Ovary (tissue), 3 donors: ENCODE data around the gene TSPAN4.

Experiments used
- CTCF ChIP-seq, 3 donors: fragments of 450-650 bp in 2 of 3; fragments of 200-600 bp in 1 of 3; IDR thresholded peaks; one replicate each; pipeline versions ENCODE4 v1.5.1 to v1.8.0; 2016 to 2022; ENCODE audit warnings: antibody characterized with exemption in 3 of 3, mild to moderate bottlenecking in 1 of 3
- EP300 ChIP-seq: sonication (generic); formaldehyde crosslinking; IDR thresholded peaks from one replicate; pipeline ENCODE4 v1.6.1; 2017; ENCODE audit warnings: antibody characterized with exemption
- POLR2A ChIP-seq: fragments of 450-650 bp; IDR thresholded peaks from one replicate; pipeline ENCODE4 v1.6.1; 2017; ENCODE audit warnings: antibody characterized with exemption, mild to moderate bottlenecking, moderate library complexity
- donor health status: DM: no; HTN: no; CAD: no.

DNA sequence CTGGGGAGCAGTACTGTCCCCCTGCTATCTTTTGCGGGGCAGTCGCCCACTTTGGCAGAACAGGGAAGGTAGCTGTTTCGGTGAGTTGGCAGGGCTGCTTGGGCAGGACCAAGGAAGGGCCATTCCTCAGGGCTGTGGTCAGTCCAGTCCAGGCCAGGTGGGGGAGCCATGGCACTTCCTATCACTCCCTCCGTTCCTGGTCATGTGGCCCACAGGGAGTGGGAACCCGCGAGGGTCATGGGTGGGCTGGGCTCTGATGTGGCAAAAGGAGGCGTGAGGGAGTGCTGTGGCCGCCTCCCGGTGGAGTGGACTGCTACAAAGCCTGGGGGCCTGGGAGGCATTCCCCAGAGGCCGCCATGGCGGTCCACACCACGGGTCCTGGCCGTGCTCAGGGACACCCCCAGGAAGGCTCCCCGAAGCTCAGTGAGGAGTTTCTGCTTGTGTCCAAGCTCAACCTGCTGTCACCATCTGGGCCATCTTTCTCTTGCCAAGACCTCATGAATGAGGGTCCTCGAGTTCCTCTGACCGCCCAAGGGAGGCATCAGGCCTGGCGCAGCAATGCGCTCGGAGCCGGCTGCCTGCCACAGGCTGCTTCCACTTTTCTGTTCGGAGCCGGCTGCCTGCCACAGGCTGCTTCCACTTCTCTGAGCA, 56.0 kb downstream of the TSPAN4 start:
- TF ChIP-seq CTCF (IDR thresholded peaks at IDR 0.05) (no peak), POLR2A (no peak), EP300 (no peak)
